ENCODE data around the gene CCDC7. TPM values are rescaled to one million over a fixed set of nuclear protein-coding genes. Genes with fewer than 3 reads are reported as not detected.
"Not testable (repeated sequence)": the region's sequence is repeated elsewhere in the genome, so short reads cannot be mapped to it uniquely, and the experiment has no call there.

Gene CCDC7
- total RNA-seq, 2 experiments from 2014 or later = 12.0 to 19.3 TPM

GRCh38 chr10:32629910-32630309 is 184.0 kb downstream of the CCDC7 start:
- CTCF ChIA-PET = no interaction called here
- Mint-ChIP-seq H3K9me3 (ENCODE audit: low read depth) (peaks cover 5% of the 10 kb centered on the region), H3K4me3 (no peak overlapping the region), H3K27me3 (no peaks in the 10 kb centered on the region), H3K27ac (no peak overlapping the region), H3K36me3 (peaks cover 4% of the 10 kb centered on the region), H3K4me1 (no peaks in the 10 kb centered on the region)
- ATAC-seq = no peak
- no peak for DNase-seq

GRCh38 chr10:32646535-32646934 is 200.6 kb downstream of the CCDC7 start:
- Mint-ChIP-seq H3K36me3 (peaks cover 9% of the 10 kb centered on the region), H3K4me3 (no peak overlapping the region), H3K27ac (no peak overlapping the region), H3K27me3 (no peaks in the 10 kb centered on the region), H3K9me3 (ENCODE audit: low read depth) (peaks cover 5% of the 10 kb centered on the region), H3K4me1 (peaks cover 6% of the 10 kb centered on the region)
- ATAC-seq = no peak
- CTCF ChIA-PET = no interaction called here
- DNase-seq = no peak

GRCh38 chr10:32650246-32650655 is 204.3 kb downstream of the CCDC7 start:
- ATAC-seq (no peak), DNase-seq (no peak)
- no peak overlapping the region for H3K27ac Mint-ChIP-seq
- no peak overlapping the region for H3K4me3 Mint-ChIP-seq
- H3K4me1 Mint-ChIP-seq = peaks cover 6% of the 10 kb centered on the region
- peaks cover 17% of the 10 kb centered on the region for H3K36me3 Mint-ChIP-seq
- CTCF ChIA-PET = no interaction called here
- H3K9me3 Mint-ChIP-seq (ENCODE audit: low read depth) = peaks cover 11% of the 10 kb centered on the region
- H3K27me3 Mint-ChIP-seq = no peaks in the 10 kb centered on the region

- Mint-ChIP-seq H3K9me3 (ENCODE audit: low read depth) (peaks cover 15% of the 10 kb centered on the region), H3K36me3 (peaks cover 27% of the 10 kb centered on the region)
Observed at GRCh38 chr10:32657430-32657829, 211.5 kb downstream of the CCDC7 start.

GRCh38 chr10:32661346-32661745 is 215.4 kb downstream of the CCDC7 start:
- H3K36me3 Mint-ChIP-seq = peaks cover 15% of the 10 kb centered on the region
- no peak for ATAC-seq
- H3K27me3 Mint-ChIP-seq = no peaks in the 10 kb centered on the region
- CTCF ChIA-PET = no interaction called here
- peaks cover 9% of the 10 kb centered on the region for H3K9me3 Mint-ChIP-seq (ENCODE audit: low read depth)
- no peak for DNase-seq
- H3K27ac Mint-ChIP-seq = no peak overlapping the region
- H3K4me1 Mint-ChIP-seq = no peaks in the 10 kb centered on the region
- H3K4me3 Mint-ChIP-seq = no peak overlapping the region

More at GRCh38 chr10:32657430-32657829, 211.5 kb downstream of the CCDC7 start:
- H3K4me3 Mint-ChIP-seq, H3K4me1 Mint-ChIP-seq, H3K27me3 Mint-ChIP-seq, DNase-seq, ATAC-seq, CTCF ChIA-PET, H3K27ac Mint-ChIP-seq: not testable (repeated sequence)

- no peaks in the 10 kb centered on the region for H3K4me1 Mint-ChIP-seq
- peaks cover 3% of the 10 kb centered on the region for H3K9me3 Mint-ChIP-seq (ENCODE audit: low read depth)
- H3K4me3 Mint-ChIP-seq = no peak overlapping the region
- no peak for DNase-seq
- no peak for ATAC-seq
- H3K27me3 Mint-ChIP-seq = no peaks in the 10 kb centered on the region
- H3K36me3 Mint-ChIP-seq = peaks cover 5% of the 10 kb centered on the region
- H3K27ac Mint-ChIP-seq = no peak overlapping the region
- CTCF ChIA-PET = no interaction called here
Observed at GRCh38 chr10:32680803-32681557, 235.0 kb downstream of the CCDC7 start.

GRCh38 chr10:32684291-32684690 is 238.4 kb downstream of the CCDC7 start:
- H3K36me3 Mint-ChIP-seq = peaks cover 3% of the 10 kb centered on the region
- no peak overlapping the region for H3K4me3 Mint-ChIP-seq
- H3K27me3 Mint-ChIP-seq = no peaks in the 10 kb centered on the region
- ATAC-seq = no peak
- H3K4me1 Mint-ChIP-seq = no peaks in the 10 kb centered on the region
- no peak for DNase-seq
- CTCF ChIA-PET = no interaction called here
- H3K9me3 Mint-ChIP-seq (ENCODE audit: low read depth) = no peaks in the 10 kb centered on the region
- H3K27ac Mint-ChIP-seq = no peak overlapping the region

- no peaks in the 10 kb centered on the region for H3K4me1 Mint-ChIP-seq
- no peaks in the 10 kb centered on the region for H3K27me3 Mint-ChIP-seq
- H3K4me3 Mint-ChIP-seq = no peak overlapping the region
- H3K27ac Mint-ChIP-seq = no peak overlapping the region
- no peak for ATAC-seq
- H3K9me3 Mint-ChIP-seq (ENCODE audit: low read depth) = peaks cover 3% of the 10 kb centered on the region
- H3K36me3 Mint-ChIP-seq = peaks cover 5% of the 10 kb centered on the region
- no peak for DNase-seq
- CTCF ChIA-PET = no interaction called here
Observed at GRCh38 chr10:32687116-32687515, 241.2 kb downstream of the CCDC7 start.

GRCh38 chr10:32687546-32687945 is 241.6 kb downstream of the CCDC7 start:
- DNase-seq (no peak), ATAC-seq (no peak)
- Mint-ChIP-seq H3K4me3 (no peak overlapping the region), H3K27ac (no peak overlapping the region), H3K36me3 (peaks cover 4% of the 10 kb centered on the region), H3K27me3 (no peaks in the 10 kb centered on the region), H3K4me1 (no peaks in the 10 kb centered on the region), H3K9me3 (ENCODE audit: low read depth) (peaks cover 3% of the 10 kb centered on the region)
- CTCF ChIA-PET = no interaction called here

GRCh38 chr10:32692174-32692573 is 246.2 kb downstream of the CCDC7 start:
- Mint-ChIP-seq H3K27me3 (no peaks in the 10 kb centered on the region), H3K27ac (no peak overlapping the region), H3K4me3 (no peak overlapping the region), H3K36me3 (peaks cover 8% of the 10 kb centered on the region), H3K9me3 (ENCODE audit: low read depth) (peaks cover 6% of the 10 kb centered on the region), H3K4me1 (no peaks in the 10 kb centered on the region)
- ATAC-seq = no peak
- no peak for DNase-seq
- CTCF ChIA-PET = no interaction called here

GRCh38 chr10:32693441-32693979 is 247.6 kb downstream of the CCDC7 start:
- Mint-ChIP-seq H3K9me3 (ENCODE audit: low read depth) (peaks cover 6% of the 10 kb centered on the region), H3K27ac (no peak overlapping the region), H3K4me3 (no peak overlapping the region), H3K4me1 (no peaks in the 10 kb centered on the region), H3K36me3 (peaks cover 9% of the 10 kb centered on the region), H3K27me3 (no peaks in the 10 kb centered on the region)
- ATAC-seq = no peak
- CTCF ChIA-PET = no interaction called here
- DNase-seq = no peak

GRCh38 chr10:32699683-32700082 is 253.7 kb downstream of the CCDC7 start:
- H3K27ac Mint-ChIP-seq; H3K4me3 Mint-ChIP-seq; ATAC-seq; H3K4me1 Mint-ChIP-seq; CTCF ChIA-PET; H3K9me3 Mint-ChIP-seq (ENCODE audit: low read depth); H3K36me3 Mint-ChIP-seq; DNase-seq; H3K27me3 Mint-ChIP-seq: not testable (repeated sequence)

GRCh38 chr10:32713560-32713959 is 267.6 kb downstream of the CCDC7 start:
- CTCF ChIA-PET = no interaction called here
- no peak overlapping the region for H3K4me3 Mint-ChIP-seq
- DNase-seq = no peak
- no peaks in the 10 kb centered on the region for H3K36me3 Mint-ChIP-seq
- H3K9me3 Mint-ChIP-seq (ENCODE audit: low read depth) = peaks cover 3% of the 10 kb centered on the region
- no peaks in the 10 kb centered on the region for H3K4me1 Mint-ChIP-seq
- no peak for ATAC-seq
- no peak overlapping the region for H3K27ac Mint-ChIP-seq
- H3K27me3 Mint-ChIP-seq = no peaks in the 10 kb centered on the region

- H3K4me3 Mint-ChIP-seq = no peak overlapping the region
- no peaks in the 10 kb centered on the region for H3K4me1 Mint-ChIP-seq
- no peak for ATAC-seq
- CTCF ChIA-PET = no interaction called here
- H3K27me3 Mint-ChIP-seq = no peaks in the 10 kb centered on the region
- H3K27ac Mint-ChIP-seq = no peak overlapping the region
- DNase-seq = no peak
- H3K9me3 Mint-ChIP-seq (ENCODE audit: low read depth) = no peaks in the 10 kb centered on the region
- H3K36me3 Mint-ChIP-seq = no peaks in the 10 kb centered on the region
Observed at GRCh38 chr10:32731527-32731926, 285.6 kb downstream of the CCDC7 start.
